Measurements from ENCODE around the gene SEPTIN7.
A peak's percentile ranks its signal among the peaks of the same experiment; 100 is the strongest.
"Not testable (repeated sequence)": the region's sequence is repeated elsewhere in the genome, so short reads cannot be mapped to it uniquely, and the experiment has no call there.

SEPTIN7 gene

GRCh38 chr7:35800718-35801391 is at the start of gene SEPTIN7:
Gene SEPTIN7 (plus strand): TSS chr7:35801057. CDS start chr7:35801210, 153 bp downstream.
- DNase-seq (ENCODE audit: low read depth, low spot score) = peak; percentile 98

GRCh38 chr7:35752742-35753141 is 48.1 kb upstream of the SEPTIN7 start:
- DNase-seq (ENCODE audit: low read depth, low spot score) = no peak

- DNase-seq (ENCODE audit: low read depth, low spot score) = no peak
These were observed 46.9 kb upstream of the SEPTIN7 start for GRCh38 chr7:35753761-35754603.

- DNase-seq (ENCODE audit: low read depth, low spot score) = no peak
These were observed 46.1 kb upstream of the SEPTIN7 start for GRCh38 chr7:35754741-35755140.

GRCh38 chr7:35755711-35756110 is 45.1 kb upstream of the SEPTIN7 start:
- no peak for DNase-seq (ENCODE audit: low read depth, low spot score)

- not testable (repeated sequence) for DNase-seq (ENCODE audit: low read depth, low spot score)
These were observed 44.4 kb upstream of the SEPTIN7 start for GRCh38 chr7:35756453-35756852.

- no peak for DNase-seq (ENCODE audit: low read depth, low spot score)
These were observed 43.3 kb upstream of the SEPTIN7 start for GRCh38 chr7:35757574-35757973.

- DNase-seq (ENCODE audit: low read depth, low spot score) = no peak
These were observed 42.4 kb upstream of the SEPTIN7 start for GRCh38 chr7:35758421-35758820.

GRCh38 chr7:35760143-35760745 is 40.6 kb upstream of the SEPTIN7 start:
- DNase-seq (ENCODE audit: low read depth, low spot score) = no peak

GRCh38 chr7:35761871-35762677 is 38.8 kb upstream of the SEPTIN7 start:
- no peak for DNase-seq (ENCODE audit: low read depth, low spot score)

GRCh38 chr7:35762781-35763180 is 38.1 kb upstream of the SEPTIN7 start:
- DNase-seq (ENCODE audit: low read depth, low spot score) = no peak

GRCh38 chr7:35768346-35768745 is 32.5 kb upstream of the SEPTIN7 start:
- DNase-seq (ENCODE audit: low read depth, low spot score) = no peak

- no peak for DNase-seq (ENCODE audit: low read depth, low spot score)
These were observed 29.1 kb upstream of the SEPTIN7 start for GRCh38 chr7:35771776-35772175.

- no peak for DNase-seq (ENCODE audit: low read depth, low spot score)
These were observed 26.9 kb upstream of the SEPTIN7 start for GRCh38 chr7:35773994-35774393.

- no peak for DNase-seq (ENCODE audit: low read depth, low spot score)
These were observed 24.2 kb upstream of the SEPTIN7 start for GRCh38 chr7:35776686-35777085.

- DNase-seq (ENCODE audit: low read depth, low spot score) = no peak
These were observed 23.7 kb upstream of the SEPTIN7 start for GRCh38 chr7:35777121-35777520.

- no peak for DNase-seq (ENCODE audit: low read depth, low spot score)
These were observed 20.8 kb upstream of the SEPTIN7 start for GRCh38 chr7:35780070-35780469.

GRCh38 chr7:35781200-35781701 is 19.6 kb upstream of the SEPTIN7 start:
- DNase-seq (ENCODE audit: low read depth, low spot score) = no peak

- no peak for DNase-seq (ENCODE audit: low read depth, low spot score)
These were observed 18.9 kb upstream of the SEPTIN7 start for GRCh38 chr7:35781767-35782515.

GRCh38 chr7:35784332-35784731 is 16.5 kb upstream of the SEPTIN7 start:
- DNase-seq (ENCODE audit: low read depth, low spot score) = no peak

- no peak for DNase-seq (ENCODE audit: low read depth, low spot score)
These were observed 15.6 kb upstream of the SEPTIN7 start for GRCh38 chr7:35785250-35785649.

All from activated naive CD8-positive, alpha-beta T cell treated with anti-CD3 and anti-CD28 coated beads, Interleukin-2, amount 50 U/mL, for 16 hours (primary cell).